PFSK-1 (cell line): ENCODE measurements around the gene PALLD.

Experiments
- FOXP2 ChIP-seq: optimal IDR thresholded peaks from 2 replicates; pipeline ENCODE3; 2011; ENCODE audit warnings: borderline replicate concordance, control low read depth, inconsistent platforms; ENCODE audit not compliant: insufficient read depth; ENCODE audit errors: extremely low read length, extremely low read depth
- POLR2AphosphoS5 ChIP-seq: IDR thresholded peaks from 2 replicates; pipeline ENCODE4 v1.6.1; 2012; ENCODE audit warnings: low read depth, mild to moderate bottlenecking, control low read depth, low read length, moderate library complexity
- REST ChIP-seq, 2 experiments: IDR thresholded peaks; 2 replicates each; pipeline versions ENCODE4 v1.6.1 to v1.8.0; 2011 to 2012; ENCODE audit warnings: low read depth in 2 of 2, low read length in 2 of 2, control low read depth in 1 of 2, inconsistent platforms in 1 of 2, mild to moderate bottlenecking in 1 of 2, moderate library complexity in 1 of 2; ENCODE audit not compliant: insufficient read depth in 1 of 2
- SIN3A ChIP-seq: IDR thresholded peaks from 2 replicates; pipeline ENCODE4 v1.6.1; 2012; ENCODE audit warnings: mild to moderate bottlenecking, low read length, moderate library complexity, borderline replicate concordance; ENCODE audit not compliant: insufficient read depth
- TAF1 ChIP-seq: IDR thresholded peaks from 2 replicates; pipeline ENCODE4 v1.6.1; 2012; ENCODE audit warnings: low read length, control low read depth, borderline replicate concordance; ENCODE audit not compliant: insufficient read depth

PALLD gene

GRCh38 chr4:168817370-168817769 is 320.5 kb downstream of the PALLD start:
- TF ChIP-seq FOXP2 (no peak), REST (IDR thresholded peaks at IDR 0.05; ENCODE audit: insufficient read depth in 1 of 2, low read depth in 2 of 2, low read length in 2 of 2) (no peak), TAF1 (no peak), POLR2AphosphoS5 (no peak), SIN3A (no peak)

GRCh38 chr4:168822481-168822880 is 325.6 kb downstream of the PALLD start:
- no peak for TF ChIP-seq POLR2AphosphoS5
- no peak for TF ChIP-seq SIN3A
- TF ChIP-seq TAF1, result no peak
- no peak for TF ChIP-seq REST (IDR thresholded peaks at IDR 0.05; ENCODE audit: insufficient read depth in 1 of 2, low read depth in 2 of 2, low read length in 2 of 2)
- no peak for TF ChIP-seq FOXP2

GRCh38 chr4:168825975-168826374 is 329.1 kb downstream of the PALLD start:
- TF ChIP-seq REST (IDR thresholded peaks at IDR 0.05; ENCODE audit: insufficient read depth in 1 of 2, low read depth in 2 of 2, low read length in 2 of 2) (no peak), FOXP2 (no peak), POLR2AphosphoS5 (no peak), SIN3A (no peak), TAF1 (no peak)

GRCh38 chr4:168826620-168827019 is 329.8 kb downstream of the PALLD start:
- TF ChIP-seq POLR2AphosphoS5 (no peak), REST (IDR thresholded peaks at IDR 0.05; ENCODE audit: insufficient read depth in 1 of 2, low read depth in 2 of 2, low read length in 2 of 2) (no peak), SIN3A (no peak), FOXP2 (no peak), TAF1 (no peak)

- no peak for TF ChIP-seq POLR2AphosphoS5
These were observed 334.1 kb downstream of the PALLD start for GRCh38 chr4:168830777-168831512.
